GM12878 (cell line): ENCODE measurements around the gene CD248. TPM values are rescaled to one million over a fixed set of nuclear protein-coding genes. Genes with fewer than 3 reads are reported as not detected.
A peak's percentile ranks its signal among the peaks of the same experiment; 100 is the strongest.

Source experiments
- BCL11A ChIP-seq: IDR thresholded peaks from 2 replicates; pipeline ENCODE4 v1.6.1; 2011; ENCODE audit warnings: low read depth, low read length
- CHD2 ChIP-seq: IDR thresholded peaks from 2 replicates; pipeline ENCODE4 v1.6.1; 2011; ENCODE audit warnings: low read depth, low read length, improper control_type of control experiment, borderline replicate concordance
- CREB1 ChIP-seq: IDR thresholded peaks from 2 replicates; pipeline ENCODE4 v1.6.1; 2012; ENCODE audit warnings: low read depth, mild to moderate bottlenecking, inconsistent platforms
- KLF5 ChIP-seq: fragments of 450-650 bp; IDR thresholded peaks from 2 replicates; pipeline ENCODE4 v1.6.1; 2014; ENCODE audit warnings: mild to moderate bottlenecking; ENCODE audit not compliant: partially characterized antibody
- MLLT1 ChIP-seq: fragments of 450-650 bp; IDR thresholded peaks from 2 replicates; pipeline ENCODE4 v1.6.1; 2016; ENCODE audit warnings: mild to moderate bottlenecking
- NR2C1 ChIP-seq: fragments of 450-650 bp; IDR thresholded peaks from 2 replicates; pipeline ENCODE4 v1.6.1; 2017; ENCODE audit warnings: antibody characterized with exemption, mild to moderate bottlenecking, moderate library complexity
- SPI1 ChIP-seq: IDR thresholded peaks from 2 replicates; pipeline ENCODE4 v1.6.1; 2011; ENCODE audit warnings: low read depth, mild to moderate bottlenecking, low read length, moderate library complexity, borderline replicate concordance; ENCODE audit not compliant: insufficient read depth
- SREBF1 ChIP-seq: IDR thresholded peaks from 2 replicates; pipeline ENCODE4 v1.6.1; 2012; ENCODE audit warnings: mild to moderate bottlenecking, low read length
- TAF1 ChIP-seq: IDR thresholded peaks from 2 replicates; pipeline ENCODE4 v1.6.1; 2011; ENCODE audit warnings: mild to moderate bottlenecking, low read depth, low read length, borderline replicate concordance
- TCF3 ChIP-seq: IDR thresholded peaks from 2 replicates; pipeline ENCODE4 v1.6.1; 2012; ENCODE audit warnings: low read depth, mild to moderate bottlenecking, low read length, borderline replicate concordance; ENCODE audit not compliant: insufficient read depth
- YY1 ChIP-seq: IDR thresholded peaks from 2 replicates; pipeline ENCODE4 v1.6.1; 2011; ENCODE audit warnings: low read depth, mild to moderate bottlenecking, low read length
- ZBED1 ChIP-seq: IDR thresholded peaks from 2 replicates; pipeline ENCODE4 v1.6.1; 2016; ENCODE audit warnings: borderline replicate concordance
- ZBTB40 ChIP-seq: fragments of 450-650 bp; IDR thresholded peaks from 2 replicates; pipeline ENCODE4 v1.6.1; 2016; ENCODE audit warnings: mild to moderate bottlenecking, moderate library complexity, borderline replicate concordance
- ZNF687 ChIP-seq: fragments of 450-650 bp; IDR thresholded peaks from 2 replicates; pipeline ENCODE4 v1.6.1; 2017; ENCODE audit warnings: mild to moderate bottlenecking, moderate library complexity
- polyA plus RNA-seq, 11 experiments: library from polyadenylated mRNA; depleted of rRNA in 4 of 11; unstranded in 6 of 11; stranded (reverse) in 5 of 11; fragments of >200 nt; fragmentation: Nextera tagmentation in 4 of 11; fragmentation: Illumina TruSeq in 1 of 11; extraction: Ambion mirVana in 4 of 11; extraction: Trizol in 1 of 11; gene quantifications; 1 replicate in 1 of 11; 2 replicates in 10 of 11; pipeline versions ENCODE4 v1.2.1 to v1.2.3, GENCODE V29; 2011 to 2016; ENCODE audit warnings: inconsistent platforms in 2 of 11, missing spikeins in 2 of 11, low read depth in 1 of 11
- total RNA-seq, 4 experiments: library from RNA; depleted of rRNA in 3 of 4; stranded (reverse); fragments of >200 nt in 3 of 4; fragmentation: Illumina TruSeq in 1 of 4; extraction: Trizol in 1 of 4; gene quantifications; 2 replicates each; pipeline versions ENCODE4 v1.2.1 to v1.2.3, GENCODE V29; 2013 to 2021
- TF ChIP-seq, protein P1 (sequence below): IDR thresholded peaks from 2 replicates; pipeline ENCODE4 v1.6.1; 2012; ENCODE audit warnings: mild to moderate bottlenecking, low read depth, low read length

The CD248 gene
- total and polyA plus RNA-seq, 10 of the 15 experiments (the other 5 are each of a cell fraction or from before 2014, with no cell fraction given) = 0.10 to 0.21 (median 0.20) TPM; not detected in 7

- TF ChIP-seq ZBTB40 (no peak), NR2C1 (no peak), TCF3 (0 out of 2 replicates have a peak, but pooled peaks have one; percentile 38), SPI1 (no peak), ZNF687 (peak; percentile 39; the same call in 1 of the 2 replicates), KLF5 (peak; percentile 90), CREB1 (peak; percentile 20; the same call in 1 of the 2 replicates), ZBED1 (no peak), YY1 (no peak), TAF1 (peak; percentile 25; the same call in 1 of the 2 replicates), MLLT1 (peak; percentile 47; the same call in 1 of the 2 replicates), CHD2 (peak; percentile 98), BCL11A (no peak), SREBF1 (peak; percentile 68)
- TF ChIP-seq, protein P1, sequence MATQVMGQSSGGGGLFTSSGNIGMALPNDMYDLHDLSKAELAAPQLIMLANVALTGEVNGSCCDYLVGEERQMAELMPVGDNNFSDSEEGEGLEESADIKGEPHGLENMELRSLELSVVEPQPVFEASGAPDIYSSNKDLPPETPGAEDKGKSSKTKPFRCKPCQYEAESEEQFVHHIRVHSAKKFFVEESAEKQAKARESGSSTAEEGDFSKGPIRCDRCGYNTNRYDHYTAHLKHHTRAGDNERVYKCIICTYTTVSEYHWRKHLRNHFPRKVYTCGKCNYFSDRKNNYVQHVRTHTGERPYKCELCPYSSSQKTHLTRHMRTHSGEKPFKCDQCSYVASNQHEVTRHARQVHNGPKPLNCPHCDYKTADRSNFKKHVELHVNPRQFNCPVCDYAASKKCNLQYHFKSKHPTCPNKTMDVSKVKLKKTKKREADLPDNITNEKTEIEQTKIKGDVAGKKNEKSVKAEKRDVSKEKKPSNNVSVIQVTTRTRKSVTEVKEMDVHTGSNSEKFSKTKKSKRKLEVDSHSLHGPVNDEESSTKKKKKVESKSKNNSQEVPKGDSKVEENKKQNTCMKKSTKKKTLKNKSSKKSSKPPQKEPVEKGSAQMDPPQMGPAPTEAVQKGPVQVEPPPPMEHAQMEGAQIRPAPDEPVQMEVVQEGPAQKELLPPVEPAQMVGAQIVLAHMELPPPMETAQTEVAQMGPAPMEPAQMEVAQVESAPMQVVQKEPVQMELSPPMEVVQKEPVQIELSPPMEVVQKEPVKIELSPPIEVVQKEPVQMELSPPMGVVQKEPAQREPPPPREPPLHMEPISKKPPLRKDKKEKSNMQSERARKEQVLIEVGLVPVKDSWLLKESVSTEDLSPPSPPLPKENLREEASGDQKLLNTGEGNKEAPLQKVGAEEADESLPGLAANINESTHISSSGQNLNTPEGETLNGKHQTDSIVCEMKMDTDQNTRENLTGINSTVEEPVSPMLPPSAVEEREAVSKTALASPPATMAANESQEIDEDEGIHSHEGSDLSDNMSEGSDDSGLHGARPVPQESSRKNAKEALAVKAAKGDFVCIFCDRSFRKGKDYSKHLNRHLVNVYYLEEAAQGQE = no peak
Observed at GRCh38 chr11:66267379-66268243, 49.2 kb downstream of the CD248 start (continued).
